ENCODE data around the gene NR0B1.

NR0B1 gene

DNA sequence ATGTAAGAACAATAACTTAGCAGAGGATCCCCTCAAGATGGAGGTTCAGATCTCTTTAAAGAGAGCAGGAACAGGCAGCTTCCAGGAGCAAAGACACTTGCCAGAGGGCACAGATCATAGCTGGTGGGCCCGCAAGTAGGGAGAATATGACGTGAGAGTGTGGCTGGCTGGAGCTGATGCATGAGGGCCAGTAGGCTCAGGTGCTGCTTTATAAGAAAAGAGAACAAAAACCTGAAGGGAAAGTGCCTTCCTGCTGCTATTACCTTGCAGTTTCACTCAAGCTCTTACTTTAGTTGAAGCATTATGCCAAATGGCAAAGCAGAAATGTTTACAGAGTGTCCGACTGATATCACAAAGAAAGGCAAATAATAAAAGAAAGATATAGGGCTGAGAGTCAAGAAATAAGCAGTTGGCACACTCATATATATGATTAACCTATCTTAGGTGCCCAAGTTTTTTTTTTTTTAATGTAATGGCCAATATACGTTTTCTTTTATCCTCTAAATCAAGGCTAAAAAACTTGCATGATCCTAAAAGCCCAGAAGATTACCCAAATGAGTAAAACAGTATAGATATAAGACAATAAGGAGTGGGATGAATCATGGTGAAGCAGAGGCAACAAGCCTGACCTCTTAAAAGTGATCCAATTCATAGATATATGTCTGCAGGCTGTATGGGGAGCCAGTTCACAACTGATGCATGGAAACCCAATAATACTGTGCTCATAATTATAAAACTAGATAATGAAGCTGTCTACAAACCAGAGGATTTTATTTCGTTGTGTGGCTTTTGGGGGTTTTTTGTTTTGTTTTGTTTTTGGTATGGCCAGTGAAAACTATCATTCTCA lies 12.6 kb downstream of the NR0B1 start:
- no peak for ATAC-seq
- TF ChIP-seq, protein P1, sequence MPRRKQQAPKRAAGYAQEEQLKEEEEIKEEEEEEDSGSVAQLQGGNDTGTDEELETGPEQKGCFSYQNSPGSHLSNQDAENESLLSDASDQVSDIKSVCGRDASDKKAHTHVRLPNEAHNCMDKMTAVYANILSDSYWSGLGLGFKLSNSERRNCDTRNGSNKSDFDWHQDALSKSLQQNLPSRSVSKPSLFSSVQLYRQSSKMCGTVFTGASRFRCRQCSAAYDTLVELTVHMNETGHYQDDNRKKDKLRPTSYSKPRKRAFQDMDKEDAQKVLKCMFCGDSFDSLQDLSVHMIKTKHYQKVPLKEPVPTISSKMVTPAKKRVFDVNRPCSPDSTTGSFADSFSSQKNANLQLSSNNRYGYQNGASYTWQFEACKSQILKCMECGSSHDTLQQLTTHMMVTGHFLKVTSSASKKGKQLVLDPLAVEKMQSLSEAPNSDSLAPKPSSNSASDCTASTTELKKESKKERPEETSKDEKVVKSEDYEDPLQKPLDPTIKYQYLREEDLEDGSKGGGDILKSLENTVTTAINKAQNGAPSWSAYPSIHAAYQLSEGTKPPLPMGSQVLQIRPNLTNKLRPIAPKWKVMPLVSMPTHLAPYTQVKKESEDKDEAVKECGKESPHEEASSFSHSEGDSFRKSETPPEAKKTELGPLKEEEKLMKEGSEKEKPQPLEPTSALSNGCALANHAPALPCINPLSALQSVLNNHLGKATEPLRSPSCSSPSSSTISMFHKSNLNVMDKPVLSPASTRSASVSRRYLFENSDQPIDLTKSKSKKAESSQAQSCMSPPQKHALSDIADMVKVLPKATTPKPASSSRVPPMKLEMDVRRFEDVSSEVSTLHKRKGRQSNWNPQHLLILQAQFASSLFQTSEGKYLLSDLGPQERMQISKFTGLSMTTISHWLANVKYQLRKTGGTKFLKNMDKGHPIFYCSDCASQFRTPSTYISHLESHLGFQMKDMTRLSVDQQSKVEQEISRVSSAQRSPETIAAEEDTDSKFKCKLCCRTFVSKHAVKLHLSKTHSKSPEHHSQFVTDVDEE (CRISPR knock-in tag; IDR thresholded peaks at IDR 0.05), result no peak
- TF ChIP-seq ESRRG (CRISPR knock-in tag; IDR thresholded peaks at IDR 0.05), result no peak
- no peak for TF ChIP-seq ISL1 (CRISPR knock-in tag; IDR thresholded peaks at IDR 0.05)
- TF ChIP-seq, protein P2, sequence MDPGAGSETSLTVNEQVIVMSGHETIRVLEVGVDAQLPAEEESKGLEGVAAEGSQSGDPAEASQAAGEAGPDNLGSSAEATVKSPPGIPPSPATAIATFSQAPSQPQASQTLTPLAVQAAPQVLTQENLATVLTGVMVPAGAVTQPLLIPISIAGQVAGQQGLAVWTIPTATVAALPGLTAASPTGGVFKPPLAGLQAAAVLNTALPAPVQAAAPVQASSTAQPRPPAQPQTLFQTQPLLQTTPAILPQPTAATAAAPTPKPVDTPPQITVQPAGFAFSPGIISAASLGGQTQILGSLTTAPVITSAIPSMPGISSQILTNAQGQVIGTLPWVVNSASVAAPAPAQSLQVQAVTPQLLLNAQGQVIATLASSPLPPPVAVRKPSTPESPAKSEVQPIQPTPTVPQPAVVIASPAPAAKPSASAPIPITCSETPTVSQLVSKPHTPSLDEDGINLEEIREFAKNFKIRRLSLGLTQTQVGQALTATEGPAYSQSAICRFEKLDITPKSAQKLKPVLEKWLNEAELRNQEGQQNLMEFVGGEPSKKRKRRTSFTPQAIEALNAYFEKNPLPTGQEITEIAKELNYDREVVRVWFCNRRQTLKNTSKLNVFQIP (CRISPR knock-in tag; IDR thresholded peaks at IDR 0.05; ENCODE audit: borderline replicate concordance, low read depth), result no peak
- TF ChIP-seq ZNF8 (CRISPR knock-in tag; IDR thresholded peaks at IDR 0.05), result no peak
- TF ChIP-seq CSDC2 (CRISPR knock-in tag; IDR thresholded peaks at IDR 0.05), result no peak
- TF ChIP-seq ZC3H10 (CRISPR knock-in tag; IDR thresholded peaks at IDR 0.05), result no peak
- no peak for TF ChIP-seq ZNF565 (CRISPR knock-in tag; conservative IDR thresholded peaks at IDR 0.05; ENCODE audit: low read depth)
- no peak for TF ChIP-seq SNAI2 (CRISPR knock-in tag; IDR thresholded peaks at IDR 0.05)
- no peak for TF ChIP-seq OSR1 (CRISPR knock-in tag; IDR thresholded peaks at IDR 0.05)
- TF ChIP-seq, protein P3, sequence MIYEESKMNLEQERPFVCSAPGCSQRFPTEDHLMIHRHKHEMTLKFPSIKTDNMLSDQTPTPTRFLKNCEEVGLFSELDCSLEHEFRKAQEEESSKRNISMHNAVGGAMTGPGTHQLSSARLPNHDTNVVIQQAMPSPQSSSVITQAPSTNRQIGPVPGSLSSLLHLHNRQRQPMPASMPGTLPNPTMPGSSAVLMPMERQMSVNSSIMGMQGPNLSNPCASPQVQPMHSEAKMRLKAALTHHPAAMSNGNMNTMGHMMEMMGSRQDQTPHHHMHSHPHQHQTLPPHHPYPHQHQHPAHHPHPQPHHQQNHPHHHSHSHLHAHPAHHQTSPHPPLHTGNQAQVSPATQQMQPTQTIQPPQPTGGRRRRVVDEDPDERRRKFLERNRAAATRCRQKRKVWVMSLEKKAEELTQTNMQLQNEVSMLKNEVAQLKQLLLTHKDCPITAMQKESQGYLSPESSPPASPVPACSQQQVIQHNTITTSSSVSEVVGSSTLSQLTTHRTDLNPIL (CRISPR knock-in tag; IDR thresholded peaks at IDR 0.05; ENCODE audit: low read depth), result no peak
- no peak for TF ChIP-seq RARB (CRISPR knock-in tag; IDR thresholded peaks at IDR 0.05)
- no peak for TF ChIP-seq TOX (CRISPR knock-in tag; IDR thresholded peaks at IDR 0.05; ENCODE audit: borderline replicate concordance)
- TF ChIP-seq, protein P4, sequence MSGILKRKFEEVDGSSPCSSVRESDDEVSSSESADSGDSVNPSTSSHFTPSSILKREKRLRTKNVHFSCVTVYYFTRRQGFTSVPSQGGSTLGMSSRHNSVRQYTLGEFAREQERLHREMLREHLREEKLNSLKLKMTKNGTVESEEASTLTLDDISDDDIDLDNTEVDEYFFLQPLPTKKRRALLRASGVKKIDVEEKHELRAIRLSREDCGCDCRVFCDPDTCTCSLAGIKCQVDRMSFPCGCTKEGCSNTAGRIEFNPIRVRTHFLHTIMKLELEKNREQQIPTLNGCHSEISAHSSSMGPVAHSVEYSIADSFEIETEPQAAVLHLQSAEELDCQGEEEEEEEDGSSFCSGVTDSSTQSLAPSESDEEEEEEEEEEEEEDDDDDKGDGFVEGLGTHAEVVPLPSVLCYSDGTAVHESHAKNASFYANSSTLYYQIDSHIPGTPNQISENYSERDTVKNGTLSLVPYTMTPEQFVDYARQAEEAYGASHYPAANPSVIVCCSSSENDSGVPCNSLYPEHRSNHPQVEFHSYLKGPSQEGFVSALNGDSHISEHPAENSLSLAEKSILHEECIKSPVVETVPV (CRISPR knock-in tag; IDR thresholded peaks at IDR 0.05), result no peak
- no peak for TF ChIP-seq BACH2 (CRISPR knock-in tag; IDR thresholded peaks at IDR 0.05; ENCODE audit: borderline replicate concordance)
- no peak for TF ChIP-seq ZNF70 (CRISPR knock-in tag; IDR thresholded peaks at IDR 0.05)
- no peak for TF ChIP-seq GLIS3 (CRISPR knock-in tag; IDR thresholded peaks at IDR 0.05)
- TF ChIP-seq, protein P5, sequence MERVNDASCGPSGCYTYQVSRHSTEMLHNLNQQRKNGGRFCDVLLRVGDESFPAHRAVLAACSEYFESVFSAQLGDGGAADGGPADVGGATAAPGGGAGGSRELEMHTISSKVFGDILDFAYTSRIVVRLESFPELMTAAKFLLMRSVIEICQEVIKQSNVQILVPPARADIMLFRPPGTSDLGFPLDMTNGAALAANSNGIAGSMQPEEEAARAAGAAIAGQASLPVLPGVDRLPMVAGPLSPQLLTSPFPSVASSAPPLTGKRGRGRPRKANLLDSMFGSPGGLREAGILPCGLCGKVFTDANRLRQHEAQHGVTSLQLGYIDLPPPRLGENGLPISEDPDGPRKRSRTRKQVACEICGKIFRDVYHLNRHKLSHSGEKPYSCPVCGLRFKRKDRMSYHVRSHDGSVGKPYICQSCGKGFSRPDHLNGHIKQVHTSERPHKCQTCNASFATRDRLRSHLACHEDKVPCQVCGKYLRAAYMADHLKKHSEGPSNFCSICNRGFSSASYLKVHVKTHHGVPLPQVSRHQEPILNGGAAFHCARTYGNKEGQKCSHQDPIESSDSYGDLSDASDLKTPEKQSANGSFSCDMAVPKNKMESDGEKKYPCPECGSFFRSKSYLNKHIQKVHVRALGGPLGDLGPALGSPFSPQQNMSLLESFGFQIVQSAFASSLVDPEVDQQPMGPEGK (CRISPR knock-in tag; IDR thresholded peaks at IDR 0.05; ENCODE audit: borderline replicate concordance), result no peak

DNA sequence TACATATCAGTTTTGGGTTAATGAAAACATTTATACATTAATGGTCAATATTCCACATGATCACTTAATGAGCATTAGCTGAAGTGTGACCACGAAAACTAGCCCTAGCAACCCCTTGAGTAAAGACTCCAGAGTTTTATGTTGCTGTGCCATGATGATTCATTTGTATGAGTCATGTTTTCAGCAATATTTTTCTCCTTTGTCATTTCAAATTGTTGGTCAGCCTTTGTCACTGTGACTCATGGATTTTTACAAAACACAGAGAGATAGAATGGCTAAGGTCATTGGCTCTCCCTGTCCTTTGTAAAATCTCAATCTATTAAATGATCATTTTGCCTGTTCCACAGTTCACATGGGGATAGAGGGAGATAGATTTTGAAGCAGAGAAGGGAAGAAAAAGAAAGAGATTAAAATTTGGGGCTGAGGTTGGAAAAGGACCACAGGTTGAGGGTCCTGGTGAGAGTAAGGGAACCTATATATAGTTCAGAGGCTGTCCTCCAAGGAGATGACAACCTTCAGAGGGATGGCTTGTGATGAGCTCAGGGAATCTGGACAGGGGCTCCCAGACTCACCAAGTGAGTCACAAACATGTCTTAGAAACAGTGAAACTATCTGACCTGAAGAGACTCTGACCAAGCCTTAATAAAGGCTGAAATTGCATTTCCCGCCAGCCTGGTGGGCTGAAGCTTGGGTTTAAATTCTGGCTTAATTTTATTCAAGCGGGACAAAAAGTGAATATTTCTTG lies 25.6 kb downstream of the NR0B1 start:
- peak; percentile 93 for ATAC-seq
- TF ChIP-seq, protein P2 (CRISPR knock-in tag; IDR thresholded peaks at IDR 0.05; ENCODE audit: borderline replicate concordance, low read depth), result 0 out of 2 replicates have a peak, but pooled peaks have one; percentile 25
- TF ChIP-seq TCF4 (CRISPR knock-in tag; IDR thresholded peaks at IDR 0.05; ENCODE audit: borderline replicate concordance) (no peak), SNAI2 (CRISPR knock-in tag; IDR thresholded peaks at IDR 0.05) (no peak), TOX (CRISPR knock-in tag; IDR thresholded peaks at IDR 0.05; ENCODE audit: borderline replicate concordance) (peak; percentile 56; the same call in 1 of the 2 replicates)

Measured in SK-N-SH treated with all-trans-retinoic acid at 6 μM for 48 hours (cell line).